Stimulated activated CD4-positive, alpha-beta T cell treated with anti-CD3 and anti-CD28 coated beads, Interleukin-15, amount 100 ng/mL, for 48 hours (primary cell): Measurements from ENCODE around the gene PMPCB.
"Not testable (repeated sequence)": the region's sequence is repeated elsewhere in the genome, so short reads cannot be mapped to it uniquely, and the experiment has no call there.

Experiments
- DNase-seq, 2 donors: peaks; one replicate each; pipeline ENCODE4 v3.0.0-alpha.2; 2020; ENCODE audit warnings: low read depth in 2 of 2

Gene PMPCB, protein sequence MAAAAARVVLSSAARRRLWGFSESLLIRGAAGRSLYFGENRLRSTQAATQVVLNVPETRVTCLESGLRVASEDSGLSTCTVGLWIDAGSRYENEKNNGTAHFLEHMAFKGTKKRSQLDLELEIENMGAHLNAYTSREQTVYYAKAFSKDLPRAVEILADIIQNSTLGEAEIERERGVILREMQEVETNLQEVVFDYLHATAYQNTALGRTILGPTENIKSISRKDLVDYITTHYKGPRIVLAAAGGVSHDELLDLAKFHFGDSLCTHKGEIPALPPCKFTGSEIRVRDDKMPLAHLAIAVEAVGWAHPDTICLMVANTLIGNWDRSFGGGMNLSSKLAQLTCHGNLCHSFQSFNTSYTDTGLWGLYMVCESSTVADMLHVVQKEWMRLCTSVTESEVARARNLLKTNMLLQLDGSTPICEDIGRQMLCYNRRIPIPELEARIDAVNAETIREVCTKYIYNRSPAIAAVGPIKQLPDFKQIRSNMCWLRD

GRCh38 chr7:103296901-103297836 lies at the start of gene PMPCB:
PMPCB (plus strand) TSS chr7:103297435; CDS start chr7:103297460, 25 bp downstream.
- peak; percentile 93 to 95 for DNase-seq

DNA sequence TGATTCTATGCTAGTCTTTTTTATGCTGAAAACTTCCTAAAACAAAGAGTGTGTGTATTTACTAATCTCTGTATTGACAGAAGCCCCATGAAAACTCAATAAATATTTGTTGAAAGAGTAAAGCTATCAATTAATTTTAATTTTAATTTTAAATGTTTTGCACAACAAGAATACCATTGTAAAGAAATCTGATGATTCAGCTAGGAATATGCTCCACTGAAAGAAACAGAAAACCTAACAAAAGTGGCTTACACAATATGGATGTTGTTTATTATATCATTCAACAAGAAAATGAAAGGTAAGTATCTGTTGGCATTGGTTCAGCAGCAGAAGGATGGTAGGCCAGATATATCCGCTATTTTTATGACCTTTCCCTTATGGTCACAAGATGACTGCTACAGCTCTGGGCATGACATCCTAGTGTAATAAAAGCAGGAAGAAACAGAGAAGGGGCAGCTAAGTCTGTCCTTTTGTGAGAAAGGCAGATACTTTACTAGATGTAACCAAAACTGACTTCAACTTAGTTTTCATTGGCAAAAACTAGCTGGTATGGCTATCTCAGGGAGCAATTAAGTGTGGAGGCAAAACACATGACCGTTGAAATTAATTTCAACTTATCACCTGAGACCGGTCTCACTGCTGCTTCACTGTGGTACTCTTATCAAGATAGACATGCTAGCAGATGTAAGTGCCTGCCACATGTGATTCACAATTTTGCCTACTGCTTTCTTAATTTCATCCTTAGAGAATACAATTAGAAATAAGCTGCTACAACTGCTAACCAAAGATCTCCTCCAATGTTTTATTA lies 43.3 kb upstream of the PMPCB start:
- not testable (repeated sequence) for DNase-seq

DNA sequence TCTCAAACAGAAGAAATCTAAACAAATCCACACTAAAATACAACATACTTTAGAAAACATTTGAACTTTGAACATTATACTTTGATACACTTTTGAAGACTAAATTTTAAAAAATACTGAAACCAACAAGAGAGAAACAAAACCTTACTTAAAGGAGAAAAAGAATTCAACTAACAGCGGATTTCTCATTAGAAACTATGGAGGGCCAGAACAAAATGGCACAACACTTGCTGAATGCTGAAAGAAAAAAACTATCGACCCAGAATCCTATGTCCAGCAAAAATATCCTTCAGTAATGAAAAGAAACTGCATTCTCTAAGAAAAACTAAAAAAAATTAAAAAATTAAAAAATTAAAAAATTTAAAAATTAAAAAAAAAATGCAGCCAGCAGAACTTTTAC lies 33.2 kb upstream of the PMPCB start:
- not testable (repeated sequence) for DNase-seq

GRCh38 chr7:103266229-103266628 lies 31.0 kb upstream of the PMPCB start:
- not testable (repeated sequence) for DNase-seq

DNA sequence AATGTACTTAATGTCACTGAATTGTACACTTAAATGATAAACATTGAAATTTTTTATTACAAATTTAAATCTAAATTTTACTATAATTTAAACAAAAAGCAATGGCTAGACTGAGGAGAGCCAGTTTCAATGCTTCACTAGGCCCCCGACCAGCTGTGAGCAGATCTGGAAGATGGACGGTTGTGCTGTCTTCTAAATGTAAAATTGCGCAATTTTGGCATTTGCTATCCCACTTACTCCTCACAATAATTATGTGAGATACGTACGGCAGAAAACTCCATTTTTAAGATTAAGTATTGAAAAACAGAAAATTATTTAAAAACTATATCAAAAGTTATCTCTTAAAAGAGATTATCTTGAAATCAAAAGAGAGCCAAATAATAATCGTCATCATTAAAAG lies 23.9 kb upstream of the PMPCB start:
- DNase-seq = not testable (repeated sequence)

DNA sequence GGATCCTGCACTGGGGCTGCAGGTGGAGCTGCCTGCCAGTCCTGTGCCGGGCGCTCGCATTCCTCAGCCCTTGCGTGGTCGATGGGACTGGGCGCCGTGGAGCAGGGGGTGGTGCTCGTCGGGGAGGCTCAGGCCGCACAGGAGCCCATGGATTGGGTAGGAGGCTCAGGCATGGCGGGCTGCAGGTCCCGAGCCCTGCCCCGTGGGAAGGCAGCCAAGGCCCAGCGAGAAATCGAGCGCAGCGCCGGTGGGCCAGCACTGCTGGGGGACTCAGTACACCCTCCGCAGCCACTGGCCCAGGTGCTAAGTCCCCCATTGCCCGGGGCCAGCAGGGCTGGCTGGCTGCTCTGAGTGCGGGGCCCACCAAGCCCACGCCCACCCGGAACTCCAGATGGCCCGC lies 22.4 kb upstream of the PMPCB start:
- not testable (repeated sequence) for DNase-seq

DNA sequence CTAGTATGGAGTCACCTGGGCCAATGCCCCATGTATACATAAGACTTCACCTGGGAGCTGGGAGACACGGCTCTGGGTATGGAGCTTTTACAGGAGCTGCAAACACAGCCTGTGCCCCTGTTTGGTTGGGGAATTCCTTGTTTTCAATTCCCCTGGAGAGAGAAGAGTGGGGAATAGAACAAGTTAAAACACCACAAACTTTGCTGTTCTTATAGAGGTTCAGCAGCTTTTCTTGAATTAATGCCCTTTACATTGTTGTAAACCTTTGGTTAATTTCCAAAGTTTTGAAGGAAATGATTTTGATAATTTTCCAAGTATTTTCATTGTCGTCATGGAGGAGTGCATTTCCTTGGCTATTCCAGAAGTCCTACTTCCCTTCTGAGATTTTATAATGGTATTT lies 19.0 kb upstream of the PMPCB start:
- DNase-seq = not testable (repeated sequence)

DNA sequence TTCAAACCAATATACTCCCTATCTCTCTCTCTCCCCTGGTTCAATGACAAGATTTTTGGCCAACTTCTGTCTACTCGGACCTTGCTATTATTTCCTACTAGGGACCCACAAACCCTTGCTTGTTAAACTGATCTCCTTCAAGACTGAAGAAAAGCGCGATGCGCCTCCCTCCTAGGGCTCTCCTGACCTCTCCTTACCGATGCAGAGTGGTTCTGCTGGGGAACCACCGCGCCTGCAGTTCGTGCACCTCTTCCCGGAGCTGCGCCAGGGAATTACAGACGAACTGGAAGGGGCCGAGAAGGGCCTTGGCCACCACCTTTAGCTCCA lies 17.6 kb upstream of the PMPCB start:
- peak; percentile 2 to 7 for DNase-seq

DNA sequence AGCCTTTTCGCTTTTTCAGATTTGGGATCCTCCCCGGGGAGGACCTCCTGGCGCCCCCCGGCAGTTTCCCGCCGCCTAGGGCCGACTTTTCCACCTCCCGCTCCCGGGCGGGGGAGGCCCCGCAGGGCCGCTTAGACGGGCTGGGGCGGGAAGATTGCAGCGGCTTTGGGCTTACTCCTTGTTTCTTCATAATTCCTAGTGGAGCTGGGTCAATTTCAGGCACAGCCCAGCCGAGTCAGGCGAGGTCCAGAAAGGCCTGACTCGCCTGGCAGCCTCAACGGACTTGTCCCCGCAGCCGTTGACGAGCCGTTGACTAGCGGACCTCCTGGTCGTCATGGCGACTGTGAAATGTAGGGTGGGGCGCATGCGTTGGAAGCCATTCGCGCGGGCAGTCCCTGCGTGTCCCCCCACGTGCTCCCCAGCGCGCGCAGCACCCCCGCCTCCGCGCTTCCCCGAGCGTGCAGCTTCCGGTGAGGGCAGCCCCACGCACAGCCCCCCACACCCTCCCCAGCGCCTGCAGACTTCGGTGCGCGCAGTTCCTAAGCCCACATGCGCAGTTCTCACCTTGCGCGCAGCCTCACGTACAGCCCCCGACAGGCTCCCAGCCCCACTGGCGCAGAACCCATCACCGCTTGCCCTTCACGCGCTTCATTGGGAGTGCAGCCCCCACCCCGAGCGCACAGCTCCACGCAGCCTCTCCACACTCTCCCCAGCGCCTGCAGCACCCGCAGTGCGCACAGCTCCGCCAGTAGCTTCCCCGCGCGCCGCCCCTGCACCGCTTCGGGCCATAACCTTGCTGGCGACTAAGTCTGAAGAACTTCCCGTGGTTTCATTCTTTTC lies 17.1 kb upstream of the PMPCB start:
- peak; percentile 77 to 83 for DNase-seq

DNA sequence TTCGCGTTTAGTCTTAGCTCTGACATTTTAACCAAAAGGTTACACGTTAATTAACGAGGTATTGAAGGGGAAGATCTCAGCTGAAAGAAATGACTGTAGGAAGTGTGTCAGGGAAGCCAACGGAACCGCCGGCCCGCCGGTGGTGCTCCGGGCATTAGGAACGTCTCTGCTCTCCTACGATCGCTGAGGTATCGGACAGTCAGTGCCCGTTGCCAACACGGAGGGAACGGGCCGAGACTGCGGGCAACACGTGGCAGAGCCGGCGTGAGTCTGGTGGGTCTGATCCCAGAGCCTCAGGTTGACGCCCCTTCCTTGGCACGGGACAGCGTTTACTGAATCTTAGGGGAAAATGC lies 16.5 kb upstream of the PMPCB start:
- not testable (repeated sequence) for DNase-seq

- DNase-seq = not testable (repeated sequence)
Observed at GRCh38 chr7:103282802-103283427, 14.3 kb upstream of the PMPCB start.

DNA sequence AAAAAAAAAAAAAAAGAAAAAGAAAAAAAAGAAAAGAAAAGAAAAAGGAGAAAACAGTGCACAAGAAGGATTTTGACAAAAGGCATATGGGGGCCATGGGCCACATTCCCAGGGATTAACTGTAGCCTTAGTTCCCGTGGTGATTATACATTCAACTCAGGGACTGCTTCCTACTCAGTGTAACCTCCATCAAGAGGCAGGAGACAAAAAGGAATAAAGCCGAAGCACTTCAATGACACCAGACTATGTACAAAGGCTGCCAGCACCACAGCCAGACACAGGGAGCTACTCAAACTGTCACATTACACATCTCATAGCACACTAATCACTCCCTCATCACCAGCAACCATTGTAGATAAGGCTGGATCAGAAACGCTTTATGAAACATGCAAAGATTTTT lies 5.1 kb upstream of the PMPCB start:
- no peak for DNase-seq

GRCh38 chr7:103293526-103293925 lies 3.7 kb upstream of the PMPCB start:
- DNase-seq = no peak

DNA sequence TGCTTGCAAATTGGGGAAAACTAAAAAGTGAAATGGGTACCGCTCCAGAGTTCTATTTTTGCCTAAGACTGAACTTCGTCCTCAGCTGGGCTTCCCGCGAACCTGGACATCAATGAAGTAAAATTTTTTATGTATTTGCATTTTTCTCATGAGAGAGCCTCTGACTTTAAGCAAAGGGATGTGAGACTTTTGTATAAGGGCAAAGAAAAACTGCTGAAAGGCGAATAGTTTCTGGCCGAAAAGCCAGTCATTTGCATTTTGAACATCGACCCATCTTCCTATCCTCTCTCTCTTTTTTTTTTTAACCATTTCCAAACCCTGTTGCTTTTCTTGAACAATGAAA lies 573 bp downstream of the PMPCB start:
- DNase-seq = no peak

- no peak for DNase-seq
Observed at GRCh38 chr7:103299660-103300059, 2.4 kb downstream of the PMPCB start.

- DNase-seq = no peak
Observed at GRCh38 chr7:103301441-103301840, 4.2 kb downstream of the PMPCB start.

- no peak for DNase-seq
Observed at GRCh38 chr7:103307503-103308231, 10.4 kb downstream of the PMPCB start.

DNA sequence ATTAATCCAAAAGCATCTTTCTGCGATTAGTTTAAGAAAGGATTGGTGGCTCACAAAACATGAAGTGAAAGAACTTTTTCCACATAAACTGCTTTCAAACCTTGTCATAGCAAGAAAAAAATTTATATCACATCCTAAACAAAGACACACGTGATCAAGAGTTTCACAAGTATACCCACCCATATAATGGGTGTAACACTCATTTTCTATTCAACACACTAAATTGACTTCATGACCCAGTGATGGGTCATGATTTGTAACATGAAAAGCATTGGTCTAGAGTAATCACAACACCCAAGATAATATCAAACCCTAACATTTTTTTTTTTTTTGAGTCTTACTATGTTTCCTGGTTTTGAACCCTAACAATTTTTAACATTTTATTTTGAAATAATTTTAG lies 17.6 kb downstream of the PMPCB start:
- DNase-seq = no peak

DNA sequence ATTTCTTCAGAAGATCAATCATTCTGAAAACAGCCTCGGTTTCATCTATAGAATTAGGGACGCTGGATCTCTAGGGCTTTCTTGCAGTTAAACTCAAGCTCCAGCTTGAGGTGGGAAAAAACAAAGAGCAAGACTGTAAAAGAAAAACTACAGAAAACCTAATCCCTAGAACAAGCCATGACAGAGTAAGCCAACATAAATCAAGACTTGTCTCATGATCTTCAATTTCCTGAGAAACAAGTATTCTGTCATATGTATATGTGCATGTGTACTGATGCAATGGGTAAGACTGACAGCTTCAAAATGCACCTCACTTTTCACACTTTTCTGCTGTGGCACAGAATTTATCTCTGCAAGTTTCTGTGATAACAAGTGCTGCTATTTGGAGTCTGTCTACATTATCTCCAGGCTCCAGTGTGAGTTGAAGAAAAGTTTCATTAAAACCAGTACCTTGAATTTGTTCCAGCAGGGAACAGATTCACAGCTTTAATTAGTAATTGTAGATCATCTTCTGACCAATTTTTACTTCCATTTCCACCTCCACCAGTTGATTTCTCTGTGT lies 19.2 kb downstream of the PMPCB start:
- no peak for DNase-seq

DNA sequence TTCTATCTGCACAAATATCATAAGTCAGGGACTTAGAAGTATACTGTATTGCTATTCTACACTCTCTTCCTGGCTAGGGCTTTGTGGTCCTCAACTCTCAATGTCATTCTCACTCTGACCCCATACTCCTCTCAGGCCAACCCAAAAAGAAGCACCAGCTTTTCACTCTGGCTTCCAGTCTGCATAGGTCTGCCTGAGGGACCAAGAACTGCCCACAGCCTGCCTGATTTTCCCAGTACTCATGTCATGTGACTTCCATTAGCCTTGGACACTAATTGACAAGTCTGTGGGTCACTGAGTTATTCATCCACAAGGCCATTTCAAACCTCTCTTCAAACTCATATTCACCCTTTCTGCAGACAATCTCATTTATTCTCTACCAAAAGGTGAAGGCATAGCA lies 19.8 kb downstream of the PMPCB start:
- DNase-seq = no peak
